Activated naive CD4-positive, alpha-beta T cell treated with Interleukin-2 at 50 U/mL for 16 hours (primary cell): ENCODE data around the gene LAMA1.
"Not testable (repeated sequence)": the region's sequence is repeated elsewhere in the genome, so short reads cannot be mapped to it uniquely, and the experiment has no call there.

Experiments used
- DNase-seq: peaks from one replicate; pipeline ENCODE4 v3.0.0-alpha.2; 2020

Gene LAMA1, protein sequence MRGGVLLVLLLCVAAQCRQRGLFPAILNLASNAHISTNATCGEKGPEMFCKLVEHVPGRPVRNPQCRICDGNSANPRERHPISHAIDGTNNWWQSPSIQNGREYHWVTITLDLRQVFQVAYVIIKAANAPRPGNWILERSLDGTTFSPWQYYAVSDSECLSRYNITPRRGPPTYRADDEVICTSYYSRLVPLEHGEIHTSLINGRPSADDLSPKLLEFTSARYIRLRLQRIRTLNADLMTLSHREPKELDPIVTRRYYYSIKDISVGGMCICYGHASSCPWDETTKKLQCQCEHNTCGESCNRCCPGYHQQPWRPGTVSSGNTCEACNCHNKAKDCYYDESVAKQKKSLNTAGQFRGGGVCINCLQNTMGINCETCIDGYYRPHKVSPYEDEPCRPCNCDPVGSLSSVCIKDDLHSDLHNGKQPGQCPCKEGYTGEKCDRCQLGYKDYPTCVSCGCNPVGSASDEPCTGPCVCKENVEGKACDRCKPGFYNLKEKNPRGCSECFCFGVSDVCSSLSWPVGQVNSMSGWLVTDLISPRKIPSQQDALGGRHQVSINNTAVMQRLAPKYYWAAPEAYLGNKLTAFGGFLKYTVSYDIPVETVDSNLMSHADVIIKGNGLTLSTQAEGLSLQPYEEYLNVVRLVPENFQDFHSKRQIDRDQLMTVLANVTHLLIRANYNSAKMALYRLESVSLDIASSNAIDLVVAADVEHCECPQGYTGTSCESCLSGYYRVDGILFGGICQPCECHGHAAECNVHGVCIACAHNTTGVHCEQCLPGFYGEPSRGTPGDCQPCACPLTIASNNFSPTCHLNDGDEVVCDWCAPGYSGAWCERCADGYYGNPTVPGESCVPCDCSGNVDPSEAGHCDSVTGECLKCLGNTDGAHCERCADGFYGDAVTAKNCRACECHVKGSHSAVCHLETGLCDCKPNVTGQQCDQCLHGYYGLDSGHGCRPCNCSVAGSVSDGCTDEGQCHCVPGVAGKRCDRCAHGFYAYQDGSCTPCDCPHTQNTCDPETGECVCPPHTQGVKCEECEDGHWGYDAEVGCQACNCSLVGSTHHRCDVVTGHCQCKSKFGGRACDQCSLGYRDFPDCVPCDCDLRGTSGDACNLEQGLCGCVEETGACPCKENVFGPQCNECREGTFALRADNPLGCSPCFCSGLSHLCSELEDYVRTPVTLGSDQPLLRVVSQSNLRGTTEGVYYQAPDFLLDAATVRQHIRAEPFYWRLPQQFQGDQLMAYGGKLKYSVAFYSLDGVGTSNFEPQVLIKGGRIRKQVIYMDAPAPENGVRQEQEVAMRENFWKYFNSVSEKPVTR (N-terminal part only)

DNA sequence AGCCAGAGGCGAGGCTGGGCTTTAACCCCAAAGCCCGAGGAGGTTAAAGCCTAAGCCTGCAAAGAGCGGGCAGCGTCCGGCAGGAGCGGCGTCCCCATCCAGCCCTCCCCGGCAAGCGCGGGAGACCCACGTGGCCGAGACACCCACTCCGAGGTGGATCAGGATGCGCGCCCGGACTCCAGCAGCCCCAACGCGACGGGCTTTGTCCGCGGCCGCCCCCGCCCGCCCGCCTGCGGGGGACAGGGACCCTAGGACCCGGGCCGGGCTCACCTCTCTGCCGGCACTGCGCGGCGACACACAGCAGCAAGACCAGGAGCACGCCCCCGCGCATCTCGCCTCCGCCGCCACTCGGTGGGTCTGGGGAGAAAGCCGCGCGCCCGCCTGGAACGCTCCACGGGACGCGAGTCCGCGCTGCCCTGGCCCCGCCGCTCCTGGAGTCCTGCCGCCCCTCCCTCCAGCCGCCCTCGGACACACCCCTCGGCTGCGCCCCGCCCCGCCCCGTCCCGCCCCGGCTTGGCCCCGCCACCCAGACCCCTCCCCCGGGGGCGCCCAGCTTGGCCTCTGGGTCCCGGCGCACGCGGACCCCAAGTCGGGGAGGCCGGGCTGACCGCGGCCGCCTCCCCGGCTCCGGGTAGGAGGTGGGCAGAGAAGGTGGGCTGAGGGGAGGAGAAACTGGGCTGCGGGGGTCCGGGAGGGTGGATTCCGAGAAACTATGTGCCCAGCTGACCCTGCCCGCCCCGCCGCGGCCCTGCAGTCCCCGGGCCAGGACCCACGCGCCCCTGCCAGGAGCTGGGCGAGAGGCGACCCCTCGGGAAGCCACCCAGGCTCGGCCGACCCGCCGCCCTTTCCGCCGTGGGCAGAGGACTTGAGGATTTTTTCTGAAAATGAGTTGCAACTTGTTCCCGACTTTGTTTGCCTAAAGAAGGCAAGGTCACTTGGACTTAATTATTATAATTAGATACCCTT lies at the start of gene LAMA1:
LAMA1 (minus strand) TSS at position 408 of the 966 bp plus-strand sequence; CDS start at position 331, 77 bp downstream.
- no peak for DNase-seq

DNA sequence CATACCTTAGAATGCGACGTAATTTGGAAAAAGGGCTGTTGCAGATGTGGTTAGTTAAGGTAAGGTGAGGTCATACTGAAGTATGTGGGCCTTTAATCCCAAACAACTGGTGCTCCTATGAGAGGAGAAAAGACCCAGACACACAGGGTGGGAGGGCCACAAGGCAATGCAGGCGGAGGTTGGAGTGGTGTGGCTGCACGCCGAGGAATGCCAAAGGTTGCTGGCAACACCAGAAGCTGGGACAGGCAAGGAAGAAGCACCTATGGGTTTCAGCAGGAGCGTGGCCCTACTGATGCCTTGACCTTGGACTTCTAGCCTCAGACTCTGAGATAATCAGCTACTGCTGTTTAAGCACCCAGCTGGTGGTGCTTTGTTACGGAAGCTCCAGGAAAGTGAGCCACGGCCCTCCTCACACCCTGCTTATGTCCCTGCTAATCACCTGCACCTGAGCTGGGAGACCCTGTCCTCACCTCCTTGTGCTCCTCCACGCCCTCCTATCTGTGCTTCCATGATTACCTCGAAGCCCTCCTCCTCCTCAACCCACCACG lies 48.3 kb upstream of the LAMA1 start:
- no peak for DNase-seq

DNA sequence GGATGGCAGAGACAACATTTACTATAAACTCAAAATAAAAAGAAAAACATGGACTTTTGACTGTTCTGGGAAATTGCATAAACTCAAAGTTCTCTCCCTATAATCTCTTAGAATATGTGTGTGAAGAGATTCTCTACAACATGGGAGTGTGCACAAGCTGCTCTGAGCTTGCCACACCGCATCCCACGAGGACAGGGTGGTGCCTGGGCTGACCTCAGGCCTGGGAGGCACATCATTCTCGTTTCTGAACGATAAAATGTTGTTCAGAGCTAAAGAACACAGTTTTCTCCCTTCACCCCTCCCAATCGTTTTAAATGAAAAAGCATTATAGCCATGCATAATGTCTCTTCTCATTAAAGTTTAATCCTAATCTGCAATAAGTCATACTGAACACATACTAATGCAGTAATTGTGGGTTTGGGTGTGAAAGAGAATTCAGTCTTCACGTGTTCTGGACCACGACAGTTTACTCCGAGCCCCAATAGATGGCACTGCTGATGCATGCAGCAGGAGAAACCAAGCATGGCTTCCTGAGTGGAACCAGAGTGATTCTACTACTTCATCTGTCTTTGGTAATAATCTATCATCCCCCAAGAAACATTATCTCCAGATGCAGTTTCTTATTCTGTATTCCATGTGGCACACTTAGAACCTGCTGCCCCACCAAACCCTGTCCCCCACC lies 46.9 kb upstream of the LAMA1 start:
- DNase-seq, result no peak

DNA sequence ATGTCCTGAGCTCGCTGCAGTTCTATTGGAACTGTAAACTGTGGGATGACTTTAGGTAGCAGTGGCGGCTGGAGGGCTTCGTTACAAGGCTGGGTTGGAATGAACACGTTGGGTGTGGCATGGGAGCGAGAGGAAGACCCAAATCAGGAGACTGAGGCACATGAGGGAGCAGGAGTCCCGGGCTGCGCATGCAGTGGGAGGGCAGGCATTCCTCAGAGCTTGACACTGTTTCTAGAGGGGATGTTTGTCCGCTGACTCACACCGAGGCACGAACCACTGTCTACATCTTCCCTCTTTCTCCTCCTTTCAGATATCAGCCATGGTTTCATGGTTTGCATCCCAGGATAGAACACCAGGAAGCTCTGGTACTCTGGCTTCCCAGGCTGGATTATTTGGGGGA lies 40.6 kb upstream of the LAMA1 start:
- no peak for DNase-seq

DNA sequence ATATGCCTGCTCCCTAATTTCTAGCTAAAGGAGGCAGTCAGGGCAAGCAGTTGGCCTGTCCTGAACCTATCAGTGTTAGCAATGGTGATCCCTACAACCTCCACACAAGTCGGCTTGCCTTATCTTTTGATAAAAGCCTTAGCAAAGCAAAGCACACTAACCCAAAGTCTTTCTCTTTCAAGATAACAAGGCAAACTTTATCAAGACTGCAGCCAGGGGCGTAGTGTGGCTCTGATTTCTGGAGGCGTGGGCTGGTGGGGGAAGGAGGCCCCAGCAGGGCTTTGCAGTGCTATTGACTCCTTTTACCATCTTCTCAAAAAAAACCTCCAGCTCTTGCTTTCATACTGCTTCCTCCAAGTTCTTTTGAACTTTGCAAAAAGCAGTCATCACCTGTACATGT lies 40.2 kb upstream of the LAMA1 start:
- DNase-seq, result no peak

DNA sequence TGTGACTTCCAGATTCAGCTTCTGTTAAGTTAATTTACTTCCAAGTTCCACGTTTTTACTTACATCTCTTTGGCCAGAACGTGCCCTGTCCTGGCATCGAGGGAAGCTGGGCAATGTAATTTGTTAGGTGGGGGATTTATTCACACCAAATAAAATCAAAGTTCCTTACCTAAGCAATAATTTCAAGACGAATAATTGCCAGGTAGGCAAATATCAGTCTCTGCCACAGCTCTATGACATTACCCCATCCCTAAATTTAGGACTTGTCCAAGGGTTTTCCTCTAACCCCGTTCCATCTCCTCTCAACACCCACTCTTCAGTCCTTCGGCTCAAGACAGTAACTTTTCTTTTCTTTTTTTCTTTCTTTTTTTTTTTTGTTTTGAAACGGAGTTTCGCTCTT lies 38.3 kb upstream of the LAMA1 start:
- no peak for DNase-seq

DNA sequence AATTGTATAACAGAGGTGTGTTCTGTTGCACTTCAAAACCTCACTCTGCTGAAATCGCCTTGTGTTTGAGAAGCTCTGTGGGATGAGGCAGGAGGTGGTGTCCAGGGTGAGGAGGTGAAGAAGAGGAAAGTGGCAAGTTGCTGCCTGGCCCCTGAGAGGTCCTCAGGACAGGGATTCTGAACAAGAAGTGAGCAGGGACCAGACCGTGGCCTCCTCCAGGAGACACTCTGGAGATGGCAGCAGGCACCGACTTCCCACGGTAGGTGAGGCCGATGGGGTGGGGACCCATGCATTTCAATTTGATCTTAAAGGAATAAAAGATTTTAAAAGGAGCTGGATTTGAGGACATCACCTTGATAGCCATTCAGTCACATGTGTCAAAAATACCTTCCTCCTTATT lies 37.5 kb upstream of the LAMA1 start:
- no peak for DNase-seq

DNA sequence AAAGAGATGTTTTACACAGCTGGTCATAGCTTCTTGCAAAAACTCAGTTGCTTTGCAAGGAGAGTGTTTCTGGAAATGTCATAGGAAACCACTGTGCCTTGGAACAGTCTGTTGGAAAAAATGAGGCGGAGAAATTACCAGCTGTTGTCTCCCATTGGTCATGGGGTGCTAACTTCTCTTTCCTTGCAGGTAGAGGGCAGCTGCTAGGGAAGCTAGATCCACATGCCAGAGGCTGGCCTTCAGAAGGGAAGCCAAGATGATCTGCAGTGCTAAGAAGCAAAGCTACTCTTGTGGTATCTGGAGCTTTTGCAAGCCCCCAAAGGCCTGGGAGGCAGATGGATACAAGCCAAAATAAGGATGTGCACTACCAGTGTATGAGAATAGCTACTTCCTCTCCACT lies 34.8 kb upstream of the LAMA1 start:
- DNase-seq, result no peak

DNA sequence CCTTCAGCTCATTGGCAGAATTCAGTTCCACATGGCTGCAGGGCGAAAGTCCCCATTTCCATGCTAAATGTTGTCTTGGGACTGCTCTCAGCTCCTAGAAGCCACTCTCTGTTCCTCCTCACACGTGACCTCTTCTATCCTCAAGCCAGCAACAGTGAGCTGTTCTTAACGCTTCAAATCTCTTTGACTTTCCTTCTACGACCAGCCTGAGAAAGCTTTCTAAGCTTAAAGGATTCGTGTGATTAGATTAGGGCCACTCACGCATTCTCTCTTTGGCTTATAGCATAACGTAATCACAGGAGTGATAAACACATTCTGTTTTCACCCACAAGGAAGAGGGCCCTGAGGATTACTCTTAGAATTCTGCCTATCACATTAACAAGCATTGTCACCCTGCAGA lies 29.8 kb upstream of the LAMA1 start:
- no peak for DNase-seq

DNA sequence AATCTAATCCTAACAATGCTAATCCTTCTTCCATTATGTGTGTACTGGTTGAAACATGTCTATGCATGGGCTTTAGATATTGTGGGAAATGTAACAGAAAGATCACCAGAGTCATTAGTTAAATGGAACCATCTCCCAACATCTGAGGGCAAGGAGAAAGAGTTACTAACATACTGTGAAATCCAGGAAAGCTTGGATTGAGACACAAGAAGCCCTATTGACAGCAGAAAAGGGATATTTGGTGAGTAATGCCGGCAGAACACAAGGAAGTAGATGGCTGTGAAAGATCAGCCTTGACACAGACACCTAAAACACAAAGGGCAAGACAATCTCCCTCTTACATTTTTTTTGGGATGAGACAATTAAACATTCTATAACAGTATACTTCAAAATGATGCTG lies 28.5 kb upstream of the LAMA1 start:
- no peak for DNase-seq

DNA sequence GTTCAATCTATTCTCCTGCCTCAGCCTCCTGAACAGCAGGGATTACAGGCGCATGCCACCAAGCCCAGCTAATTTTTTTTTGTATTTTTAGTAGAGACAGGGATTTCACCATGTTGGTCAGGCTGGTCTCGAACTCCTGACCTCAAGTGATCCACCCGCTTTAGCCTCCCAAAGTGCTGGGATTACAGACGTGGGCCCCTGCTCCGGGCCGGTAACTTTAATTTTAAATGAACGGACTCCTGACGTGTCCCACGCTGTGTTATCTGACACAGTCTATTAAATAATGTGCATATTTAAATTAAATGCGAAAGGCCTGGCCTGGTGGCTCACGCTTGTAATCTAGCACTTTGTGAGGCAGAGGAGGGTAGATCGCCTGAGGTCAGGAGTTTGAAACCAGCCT lies 27.3 kb upstream of the LAMA1 start:
- not testable (repeated sequence) for DNase-seq

DNA sequence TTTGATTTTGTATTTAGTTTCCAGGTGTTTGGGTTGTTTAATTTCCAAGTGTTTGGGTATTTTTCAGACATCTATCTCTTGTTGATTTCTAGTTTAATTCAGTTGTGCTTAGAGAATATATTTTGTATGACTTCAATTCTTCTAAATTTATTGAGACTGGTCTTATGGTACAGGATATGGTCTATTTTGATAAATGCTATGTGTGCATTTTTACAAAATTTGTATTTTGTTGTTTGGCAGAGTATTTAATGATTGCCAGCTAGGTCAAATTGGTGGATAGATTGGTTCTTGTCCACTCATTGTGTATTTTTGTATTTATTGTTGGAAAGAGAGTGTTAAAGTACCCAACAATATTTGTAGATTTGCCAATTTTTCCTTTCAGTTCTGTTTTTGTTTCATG lies 23.7 kb upstream of the LAMA1 start:
- DNase-seq, result no peak

DNA sequence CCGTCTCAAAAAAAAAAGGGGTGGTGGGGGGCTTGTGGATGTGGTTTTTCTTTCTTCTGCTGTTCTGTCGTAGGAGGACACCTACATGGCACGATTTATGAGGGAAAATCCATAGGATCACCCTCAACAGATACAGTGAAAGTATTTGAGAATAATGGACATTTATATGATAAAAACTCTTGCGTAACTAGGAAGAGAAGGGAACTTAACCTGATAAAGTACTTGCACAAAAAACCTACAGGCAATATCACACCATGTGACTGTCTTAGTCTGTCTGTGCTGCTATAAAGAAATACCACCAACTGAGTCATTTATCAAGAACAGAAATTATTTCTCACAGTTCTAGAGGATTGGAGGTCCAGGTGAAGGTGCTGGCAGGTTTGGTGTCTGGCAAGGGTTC lies 21.8 kb upstream of the LAMA1 start:
- no peak for DNase-seq

DNA sequence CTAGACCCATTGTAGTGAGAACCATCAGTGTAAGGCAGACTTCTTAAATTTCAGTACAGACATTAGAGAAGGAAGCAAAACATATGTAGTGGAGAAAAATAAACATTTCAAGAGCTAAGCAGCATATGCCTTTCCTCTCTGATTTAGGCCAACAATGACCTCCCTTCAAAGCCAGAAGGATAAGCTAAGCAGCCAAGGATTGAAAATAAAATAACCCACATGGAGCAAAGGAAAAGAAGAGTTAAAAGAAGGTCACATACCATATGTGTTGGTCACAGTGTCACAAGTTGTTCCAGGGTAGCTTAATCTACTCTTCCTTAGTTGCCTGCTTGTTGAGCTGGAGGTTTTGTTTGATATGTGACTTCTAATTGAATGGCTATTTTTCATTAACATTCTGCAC lies 15.6 kb upstream of the LAMA1 start:
- no peak for DNase-seq

DNA sequence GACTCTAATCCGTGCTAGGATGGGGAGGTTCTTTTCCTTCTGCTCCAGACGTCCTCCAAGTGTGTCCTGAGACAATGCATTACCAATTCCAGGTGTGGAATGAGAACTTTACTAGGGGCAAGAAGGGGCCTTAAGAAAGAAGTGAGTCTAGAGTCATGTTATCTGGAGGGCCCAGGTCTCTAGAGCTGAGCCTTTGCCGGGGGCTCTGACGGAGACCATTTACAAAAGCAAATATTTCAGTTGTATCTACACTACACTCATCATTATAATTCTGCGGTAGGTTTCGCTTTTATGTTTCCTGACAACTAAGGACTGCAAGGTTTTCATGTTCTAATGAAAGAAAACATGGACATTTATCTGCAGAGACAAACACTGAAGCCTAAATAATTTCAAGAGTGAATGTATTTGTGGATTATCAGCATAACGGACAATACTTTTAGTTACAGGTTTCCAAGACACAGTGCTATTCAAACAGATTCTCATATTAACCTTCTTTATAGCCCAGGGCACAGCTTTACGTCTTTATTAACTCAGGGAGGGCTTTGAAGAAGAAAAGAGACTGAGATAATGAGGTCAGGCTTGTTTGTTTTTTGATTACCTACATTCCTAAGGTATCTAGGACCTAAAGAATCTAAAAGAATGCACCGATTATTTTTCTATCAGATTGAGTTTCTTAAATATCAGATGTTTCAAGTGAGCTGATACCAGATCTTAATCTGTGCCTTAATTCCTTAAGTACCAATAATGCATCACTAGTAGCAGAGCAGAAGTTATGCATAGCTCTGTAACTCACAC lies 15.0 kb upstream of the LAMA1 start:
- no peak for DNase-seq

DNA sequence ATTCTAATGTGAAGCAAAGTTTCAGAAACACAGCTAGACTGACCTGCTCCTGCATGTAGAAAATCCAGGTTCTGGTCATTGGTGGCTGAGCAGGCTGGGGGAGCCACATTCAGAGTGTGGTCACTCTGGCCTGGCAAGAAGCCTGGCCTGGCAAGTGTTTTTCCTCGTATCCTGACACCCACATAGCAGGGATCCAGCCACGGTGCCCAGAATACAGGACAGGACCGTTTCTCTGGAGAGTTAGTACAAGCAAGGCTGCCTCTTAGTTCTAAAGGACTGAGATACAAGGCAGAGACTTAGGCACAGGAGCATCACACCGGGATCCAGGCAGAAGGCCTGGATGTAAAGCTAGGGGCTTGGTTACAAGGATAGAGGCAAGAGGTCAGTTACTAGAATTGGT lies 4.8 kb upstream of the LAMA1 start:
- DNase-seq, result no peak

DNA sequence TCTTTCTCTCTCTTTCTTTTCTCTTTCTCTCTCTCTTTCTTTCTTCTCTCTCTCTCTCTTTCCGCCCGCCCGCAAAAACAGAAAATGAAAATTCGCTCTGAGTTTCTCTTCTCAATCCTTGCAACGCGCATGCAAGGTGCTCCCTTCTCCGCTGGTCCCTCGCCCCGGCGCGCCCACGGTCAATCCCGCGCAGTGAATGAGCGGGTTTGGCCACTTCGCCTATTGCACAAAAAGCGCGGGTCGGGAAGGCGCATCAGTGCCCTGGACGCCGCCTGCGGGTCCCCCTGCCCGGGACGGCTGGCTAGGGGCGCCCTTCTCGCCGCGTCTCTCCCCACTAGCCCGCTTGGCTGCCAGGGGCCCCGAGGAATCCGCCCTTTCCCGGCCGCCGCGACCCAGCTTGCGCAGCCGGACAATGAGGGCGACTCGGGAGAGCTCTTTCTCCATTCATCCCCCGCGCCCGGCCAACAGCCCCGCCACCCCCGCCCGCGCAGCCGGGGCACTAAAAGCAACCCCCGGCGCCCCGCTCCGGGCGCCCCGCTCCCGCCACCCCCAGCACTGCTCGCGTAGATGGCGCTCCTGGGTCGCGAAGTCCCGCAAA lies 706 bp downstream of the LAMA1 start:
- DNase-seq, result no peak

DNA sequence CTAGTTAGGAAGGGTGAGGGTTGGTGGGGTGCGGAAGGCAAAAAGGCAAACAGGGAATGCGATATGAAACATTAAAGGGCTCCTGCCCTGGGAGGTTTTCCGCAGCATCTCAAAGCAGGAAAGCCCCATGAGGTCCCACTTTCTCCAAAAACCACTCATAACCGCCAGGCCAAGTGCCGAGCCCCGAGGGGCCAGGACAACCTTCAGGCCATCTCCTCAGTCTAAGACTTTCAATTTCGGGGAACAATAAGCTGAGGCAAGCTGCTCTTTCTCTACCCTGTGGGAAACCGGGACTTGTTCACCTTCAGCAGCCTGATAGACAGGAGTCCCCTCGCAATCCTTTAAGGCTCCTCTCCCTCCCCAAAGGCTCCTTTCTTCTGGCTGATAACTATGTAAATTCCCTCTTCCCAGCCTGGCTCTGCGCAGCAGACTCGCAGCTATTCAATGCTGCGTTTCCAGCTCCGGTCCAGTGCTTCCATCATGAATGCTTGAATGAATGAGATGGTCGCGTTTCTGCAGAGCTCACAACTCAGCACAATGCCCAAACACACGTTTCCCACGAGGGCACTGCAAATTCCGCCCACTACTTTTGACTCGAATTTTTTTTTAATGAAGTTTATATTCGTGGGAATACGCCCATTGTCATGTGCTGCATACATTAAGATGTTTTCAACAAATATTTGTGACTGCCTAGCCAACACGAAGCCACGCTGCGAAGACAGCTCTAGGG lies 1.4 kb downstream of the LAMA1 start:
- DNase-seq, result no peak

DNA sequence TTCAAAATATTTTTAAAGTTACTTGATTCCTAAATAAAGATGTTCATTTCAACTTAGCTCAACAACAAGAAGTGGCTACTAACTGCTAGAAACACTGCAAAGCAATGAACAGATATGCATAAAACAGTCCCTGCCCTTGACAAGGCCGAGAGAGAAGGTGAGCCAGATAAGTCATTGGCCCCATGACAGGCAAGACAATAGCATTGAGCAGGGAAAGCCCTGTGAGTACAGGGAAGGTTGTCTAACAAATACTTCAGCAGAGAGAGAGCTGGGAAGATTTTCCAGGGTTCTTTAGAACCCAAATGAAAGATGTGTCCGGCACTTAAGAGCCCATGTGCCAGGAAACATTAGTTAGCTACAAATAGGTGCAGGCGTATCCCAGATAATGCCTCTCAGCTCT lies 4.7 kb downstream of the LAMA1 start:
- no peak for DNase-seq
